ENCODE data around the gene FAM120A.

Gene FAM120A

DNA sequence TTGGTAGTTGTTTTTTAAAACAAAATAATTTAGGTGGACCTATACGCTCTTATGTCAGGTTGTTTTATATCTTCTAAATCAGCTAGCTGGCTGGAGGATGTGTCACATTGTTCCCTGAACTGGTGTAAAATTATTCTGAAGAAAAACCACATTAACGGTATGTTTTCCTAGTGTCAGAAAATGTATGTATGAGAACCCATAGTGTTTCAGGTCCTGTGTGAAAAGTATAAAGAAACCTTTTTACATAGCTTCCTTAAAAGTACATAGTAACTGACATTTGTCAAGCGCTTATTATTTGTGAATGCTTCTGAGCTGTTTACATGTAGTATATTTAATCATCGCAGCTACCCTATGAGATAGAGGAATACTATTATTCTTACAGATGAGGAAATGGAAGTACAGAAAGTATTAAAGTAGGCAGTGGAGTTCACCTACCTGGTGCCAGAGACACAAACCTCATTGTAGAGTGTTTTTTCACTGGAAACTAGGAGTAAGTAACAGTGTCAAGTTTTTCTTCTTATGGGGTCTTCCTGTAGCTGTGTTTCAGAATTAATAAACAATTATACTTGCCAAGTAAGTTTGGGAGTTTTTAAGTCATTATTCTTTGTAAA, 12.3 kb downstream of the FAM120A start:
- H3K36me3 ChIP-seq (ENCODE audit: control insufficient read depth, insufficient read depth, low read length): no peaks in the 10 kb centered on the region
- no peak overlapping the region for H3K4me3 ChIP-seq (ENCODE audit: low read depth, low read length)
- no peak overlapping the region for H3K4me2 ChIP-seq (ENCODE audit: low read length)
- no peak overlapping the region for H2AFZ ChIP-seq
- no peaks in the 10 kb centered on the region for H3K9me3 ChIP-seq (ENCODE audit: control insufficient read depth, low read length)
- TF ChIP-seq, protein P1, sequence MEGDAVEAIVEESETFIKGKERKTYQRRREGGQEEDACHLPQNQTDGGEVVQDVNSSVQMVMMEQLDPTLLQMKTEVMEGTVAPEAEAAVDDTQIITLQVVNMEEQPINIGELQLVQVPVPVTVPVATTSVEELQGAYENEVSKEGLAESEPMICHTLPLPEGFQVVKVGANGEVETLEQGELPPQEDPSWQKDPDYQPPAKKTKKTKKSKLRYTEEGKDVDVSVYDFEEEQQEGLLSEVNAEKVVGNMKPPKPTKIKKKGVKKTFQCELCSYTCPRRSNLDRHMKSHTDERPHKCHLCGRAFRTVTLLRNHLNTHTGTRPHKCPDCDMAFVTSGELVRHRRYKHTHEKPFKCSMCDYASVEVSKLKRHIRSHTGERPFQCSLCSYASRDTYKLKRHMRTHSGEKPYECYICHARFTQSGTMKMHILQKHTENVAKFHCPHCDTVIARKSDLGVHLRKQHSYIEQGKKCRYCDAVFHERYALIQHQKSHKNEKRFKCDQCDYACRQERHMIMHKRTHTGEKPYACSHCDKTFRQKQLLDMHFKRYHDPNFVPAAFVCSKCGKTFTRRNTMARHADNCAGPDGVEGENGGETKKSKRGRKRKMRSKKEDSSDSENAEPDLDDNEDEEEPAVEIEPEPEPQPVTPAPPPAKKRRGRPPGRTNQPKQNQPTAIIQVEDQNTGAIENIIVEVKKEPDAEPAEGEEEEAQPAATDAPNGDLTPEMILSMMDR (IDR thresholded peaks at IDR 0.05): no peak
- no peaks in the 10 kb centered on the region for H3K4me1 ChIP-seq
- no peak overlapping the region for H3K27ac ChIP-seq
- H3K27me3 ChIP-seq (ENCODE audit: control insufficient read depth, insufficient read depth, low read length): no peaks in the 10 kb centered on the region
- H3K79me2 ChIP-seq: peaks cover 44% of the 10 kb centered on the region
- H3K9ac ChIP-seq: no peak overlapping the region

DNA sequence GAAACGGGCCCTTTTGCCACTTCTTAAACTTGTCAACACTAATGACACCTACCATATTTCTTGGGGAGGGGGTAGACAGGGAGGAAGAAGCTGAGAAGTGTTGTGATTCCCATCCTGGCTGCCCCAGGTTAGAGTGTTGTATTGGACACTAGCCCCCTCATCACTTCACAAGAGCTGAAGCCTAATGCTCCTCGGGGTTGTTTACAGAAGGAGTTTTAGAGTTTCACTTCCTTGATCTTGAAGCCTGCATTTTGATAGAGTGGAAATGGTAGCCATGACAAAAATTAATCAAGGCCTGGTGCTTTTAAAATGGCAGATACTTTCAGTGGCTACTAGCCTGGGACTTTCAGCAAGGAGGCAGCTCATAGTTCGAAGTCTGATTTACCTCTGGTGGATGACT, 12.9 kb downstream of the FAM120A start:
- Histone ChIP-seq H3K79me2 (peaks cover 40% of the 10 kb centered on the region), H3K9me3 (ENCODE audit: control insufficient read depth, low read length) (no peaks in the 10 kb centered on the region), H3K9ac (no peak overlapping the region), H3K36me3 (ENCODE audit: control insufficient read depth, insufficient read depth, low read length) (no peaks in the 10 kb centered on the region), H2AFZ (no peak overlapping the region), H3K4me1 (no peaks in the 10 kb centered on the region), H3K27ac (no peak overlapping the region), H3K4me2 (ENCODE audit: low read length) (no peak overlapping the region), H3K27me3 (ENCODE audit: control insufficient read depth, insufficient read depth, low read length) (no peaks in the 10 kb centered on the region), H3K4me3 (ENCODE audit: low read depth, low read length) (no peak overlapping the region)
- TF ChIP-seq, protein P1 (IDR thresholded peaks at IDR 0.05): no peak

GRCh38 chr9:93464876-93465275, 13.4 kb downstream of the FAM120A start:
- TF ChIP-seq, protein P1 (IDR thresholded peaks at IDR 0.05): no peak
- Histone ChIP-seq H3K27ac (no peak overlapping the region), H3K27me3 (ENCODE audit: control insufficient read depth, insufficient read depth, low read length) (no peaks in the 10 kb centered on the region), H3K4me2 (ENCODE audit: low read length) (no peak overlapping the region), H3K4me3 (ENCODE audit: low read depth, low read length) (no peak overlapping the region), H2AFZ (no peak overlapping the region), H3K36me3 (ENCODE audit: control insufficient read depth, insufficient read depth, low read length) (no peaks in the 10 kb centered on the region), H3K4me1 (no peaks in the 10 kb centered on the region), H3K9me3 (ENCODE audit: control insufficient read depth, low read length) (no peaks in the 10 kb centered on the region), H3K79me2 (peaks cover 40% of the 10 kb centered on the region), H3K9ac (no peak overlapping the region)

GRCh38 chr9:93465855-93466254, 14.4 kb downstream of the FAM120A start:
- Histone ChIP-seq H3K9ac (no peak overlapping the region), H3K27ac (no peak overlapping the region), H3K9me3 (ENCODE audit: control insufficient read depth, low read length) (no peaks in the 10 kb centered on the region), H2AFZ (no peak overlapping the region), H3K27me3 (ENCODE audit: control insufficient read depth, insufficient read depth, low read length) (no peaks in the 10 kb centered on the region), H3K79me2 (peaks cover 40% of the 10 kb centered on the region), H3K4me3 (ENCODE audit: low read depth, low read length) (no peak overlapping the region), H3K36me3 (ENCODE audit: control insufficient read depth, insufficient read depth, low read length) (no peaks in the 10 kb centered on the region), H3K4me2 (ENCODE audit: low read length) (no peak overlapping the region), H3K4me1 (no peaks in the 10 kb centered on the region)
- TF ChIP-seq, protein P1 (IDR thresholded peaks at IDR 0.05): no peak

DNA sequence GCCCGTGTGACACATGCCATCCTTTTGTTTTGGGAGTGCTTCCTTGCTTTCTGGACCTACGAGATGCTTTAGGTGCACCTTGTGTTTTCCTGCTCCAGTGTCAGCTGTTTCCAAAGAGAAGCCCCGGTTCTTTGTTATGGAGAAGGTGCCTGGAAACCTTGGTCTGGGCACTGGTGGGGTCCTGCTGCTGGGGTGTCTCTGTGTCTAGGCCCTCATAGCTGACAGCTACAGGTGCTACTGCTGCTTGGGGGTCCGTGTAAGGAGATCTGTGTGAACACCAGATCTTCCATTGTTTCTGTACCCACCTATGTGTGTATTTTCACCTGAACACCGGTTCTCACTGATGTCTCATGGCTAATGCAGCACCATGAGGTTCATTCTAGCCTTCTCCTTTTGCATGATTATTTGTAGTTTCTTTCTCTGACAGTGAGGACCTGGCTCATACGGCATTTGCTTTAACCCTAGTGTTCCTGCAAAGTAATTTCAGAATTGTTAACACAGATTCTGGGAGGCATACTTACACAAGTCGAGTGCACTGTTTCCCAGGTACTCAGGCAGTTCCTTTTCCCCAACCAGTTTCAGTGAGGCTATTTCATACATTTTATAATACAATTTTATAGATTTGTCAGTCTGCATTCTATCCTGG, 15.1 kb downstream of the FAM120A start:
- TF ChIP-seq, protein P1 (IDR thresholded peaks at IDR 0.05): no peak
- H3K9me3 ChIP-seq (ENCODE audit: control insufficient read depth, low read length): no peaks in the 10 kb centered on the region
- no peak overlapping the region for H3K4me3 ChIP-seq (ENCODE audit: low read depth, low read length)
- no peaks in the 10 kb centered on the region for H3K27me3 ChIP-seq (ENCODE audit: control insufficient read depth, insufficient read depth, low read length)
- H3K36me3 ChIP-seq (ENCODE audit: control insufficient read depth, insufficient read depth, low read length): no peaks in the 10 kb centered on the region
- H3K4me1 ChIP-seq: no peaks in the 10 kb centered on the region
- H3K9ac ChIP-seq: no peak overlapping the region
- H2AFZ ChIP-seq: no peak overlapping the region
- H3K79me2 ChIP-seq: peaks cover 40% of the 10 kb centered on the region
- H3K27ac ChIP-seq: no peak overlapping the region
- H3K4me2 ChIP-seq (ENCODE audit: low read length): no peak overlapping the region

Data from parathyroid adenoma (tissue), 2 donors.